ENCODE measurements around the gene TPH1.

DNA sequence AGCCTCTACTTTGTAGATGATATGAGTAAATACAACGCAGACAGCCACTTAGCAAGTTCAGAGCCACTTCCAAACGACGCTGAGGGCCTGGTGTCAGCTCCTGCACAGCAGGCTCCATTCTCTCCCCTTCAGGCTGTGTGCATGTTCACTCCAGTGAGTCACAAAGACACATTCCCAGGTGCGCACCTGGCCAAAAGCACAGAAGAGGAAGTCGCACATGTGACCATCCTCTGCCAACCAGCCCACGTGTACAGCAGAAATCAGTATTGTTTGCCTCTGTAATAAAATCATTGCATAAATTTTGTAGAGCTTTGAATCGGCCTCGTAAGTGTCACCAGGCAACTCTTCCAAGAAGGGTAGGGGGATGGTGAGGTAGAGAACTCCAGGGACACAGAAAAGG is 19.5 kb upstream of the TPH1 start:
- TF ChIP-seq, protein P1, sequence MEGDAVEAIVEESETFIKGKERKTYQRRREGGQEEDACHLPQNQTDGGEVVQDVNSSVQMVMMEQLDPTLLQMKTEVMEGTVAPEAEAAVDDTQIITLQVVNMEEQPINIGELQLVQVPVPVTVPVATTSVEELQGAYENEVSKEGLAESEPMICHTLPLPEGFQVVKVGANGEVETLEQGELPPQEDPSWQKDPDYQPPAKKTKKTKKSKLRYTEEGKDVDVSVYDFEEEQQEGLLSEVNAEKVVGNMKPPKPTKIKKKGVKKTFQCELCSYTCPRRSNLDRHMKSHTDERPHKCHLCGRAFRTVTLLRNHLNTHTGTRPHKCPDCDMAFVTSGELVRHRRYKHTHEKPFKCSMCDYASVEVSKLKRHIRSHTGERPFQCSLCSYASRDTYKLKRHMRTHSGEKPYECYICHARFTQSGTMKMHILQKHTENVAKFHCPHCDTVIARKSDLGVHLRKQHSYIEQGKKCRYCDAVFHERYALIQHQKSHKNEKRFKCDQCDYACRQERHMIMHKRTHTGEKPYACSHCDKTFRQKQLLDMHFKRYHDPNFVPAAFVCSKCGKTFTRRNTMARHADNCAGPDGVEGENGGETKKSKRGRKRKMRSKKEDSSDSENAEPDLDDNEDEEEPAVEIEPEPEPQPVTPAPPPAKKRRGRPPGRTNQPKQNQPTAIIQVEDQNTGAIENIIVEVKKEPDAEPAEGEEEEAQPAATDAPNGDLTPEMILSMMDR (IDR thresholded peaks at IDR 0.05): no peak
- TF ChIP-seq POLR2AphosphoS5 (IDR thresholded peaks at IDR 0.05; ENCODE audit: low read depth, low read length) (no peak), TCF7L2 (IDR thresholded peaks at IDR 0.05; ENCODE audit: low read depth, low read length) (no peak)

Measured in Panc1 (cell line).